A673 (cell line): ENCODE results near the gene CIC.

ENCODE experiments used
- CTCF ChIP-seq: fragments of 300-800, 200-600 bp; sonication (generic); conservative IDR thresholded peaks from 2 replicates; pipeline ENCODE4 v1.5.1; 2017; ENCODE audit warnings: low read depth, mild to moderate bottlenecking, antibody characterized with exemption, low read length, moderate library complexity, mixed read lengths
- EZH2 ChIP-seq: fragments of 200-600 bp; sonication (generic); IDR thresholded peaks from 2 replicates; pipeline ENCODE4 v1.6.1; 2017; ENCODE audit warnings: borderline replicate concordance, low read depth, mild to moderate bottlenecking, mixed read lengths, antibody characterized with exemption, low read length; ENCODE audit not compliant: poor library complexity, severe bottlenecking

DNA sequence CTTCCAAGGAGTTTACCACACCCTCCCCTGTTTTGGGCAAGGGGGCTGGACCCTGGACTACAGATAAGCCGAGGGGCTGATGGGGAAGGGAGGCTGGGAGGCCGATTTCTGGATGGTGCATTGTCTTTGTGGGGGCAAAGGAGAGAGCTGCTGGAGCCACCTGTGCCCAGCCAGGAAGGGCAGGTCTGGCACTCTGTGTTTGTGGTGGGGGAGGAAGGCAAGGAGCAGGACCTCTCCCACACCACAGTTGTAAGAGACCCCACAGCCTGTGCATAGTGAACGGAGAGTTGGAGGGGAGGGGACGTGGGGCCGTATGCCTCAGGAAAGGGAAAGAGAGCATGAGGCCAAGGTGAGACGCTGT, 16.9 kb downstream of the CIC start:
- TF ChIP-seq CTCF = no peak
- no peak for TF ChIP-seq EZH2
